ENCODE data around the gene SORCS1. TPM values are rescaled to one million over a fixed set of nuclear protein-coding genes. Genes with fewer than 3 reads are reported as not detected.

SORCS1 gene
- total RNA-seq, 1 experiment from 2014 or later, result not detected

- no peak for TF ChIP-seq CTCF (IDR thresholded peaks at IDR 0.05 in 2 of 3, conservative IDR thresholded peaks at IDR 0.05 in 1 of 3; ENCODE audit: borderline replicate concordance in 1 of 3, insufficient read depth in 1 of 3, low read depth in 2 of 3, low read length in 2 of 3)
- TF ChIP-seq ELF1 (IDR thresholded peaks at IDR 0.05; ENCODE audit: borderline replicate concordance, low read depth), result no peak
- no peak for TF ChIP-seq EZH2 (IDR thresholded peaks at IDR 0.05)
Observed at GRCh38 chr10:106830471-106830870, 334.0 kb downstream of the SORCS1 start (continued).

GRCh38 chr10:106830006-106830405 lies 334.5 kb downstream of the SORCS1 start:
- no peaks in the 10 kb centered on the region for H3K79me2 ChIP-seq (ENCODE audit: insufficient read depth, low read length)
- no peak overlapping the region for H3K4me2 ChIP-seq (ENCODE audit: low read length)
- H4K20me1 ChIP-seq (ENCODE audit: insufficient read depth), result no peaks in the 10 kb centered on the region
- no peak for ATAC-seq
- no peak for DNase-seq (ENCODE audit: low read depth, low spot score)
- H3K27me3 ChIP-seq (ENCODE audit: insufficient read depth, low read length), result no peaks in the 10 kb centered on the region
- TF ChIP-seq YY1 (IDR thresholded peaks at IDR 0.05; ENCODE audit: extremely low read depth, insufficient replicate concordance, low read depth, low read length) (no peak), ATF3 (IDR thresholded peaks at IDR 0.05) (no peak), EGR1 (IDR thresholded peaks at IDR 0.05; ENCODE audit: low read depth) (no peak), SRF (IDR thresholded peaks at IDR 0.05; ENCODE audit: low read depth) (no peak), ELF1 (IDR thresholded peaks at IDR 0.05; ENCODE audit: borderline replicate concordance, low read depth) (no peak), CTCF (IDR thresholded peaks at IDR 0.05 in 2 of 3, conservative IDR thresholded peaks at IDR 0.05 in 1 of 3; ENCODE audit: borderline replicate concordance in 1 of 3, insufficient read depth in 1 of 3, low read depth in 2 of 3, low read length in 2 of 3) (no peak), ZBTB33 (IDR thresholded peaks at IDR 0.05; ENCODE audit: extremely low read depth, insufficient replicate concordance, low read length) (no peak), TCF7L2 (IDR thresholded peaks at IDR 0.05; ENCODE audit: borderline replicate concordance, extremely low read depth, insufficient read depth, insufficient read length) (no peak), CBX3 (IDR thresholded peaks at IDR 0.05; ENCODE audit: low read depth) (no peak), ZFX (IDR thresholded peaks at IDR 0.05) (no peak), ZNF274 (IDR thresholded peaks at IDR 0.05; ENCODE audit: low read depth, low read length) (no peak), POLR2AphosphoS5 (IDR thresholded peaks at IDR 0.05; ENCODE audit: low read depth, low read length) (no peak), SP1 (IDR thresholded peaks at IDR 0.05; ENCODE audit: low read depth) (no peak)
- ChIA-PET CTCF (no interaction called here), RAD21 (ENCODE audit: low non-redundant PET in 1 of 2, low total read pairs in 2 of 2, uncharacterized antibody in 2 of 2, unreplicated experiment in 2 of 2) (no interaction called here), POLR2A (no interaction called here)
- H3K9me2 ChIP-seq (ENCODE audit: insufficient read depth), result no peaks in the 10 kb centered on the region
- H3K27ac ChIP-seq (ENCODE audit: low read depth, low read length), result no peak overlapping the region
- no peak overlapping the region for H2AFZ ChIP-seq (ENCODE audit: low read depth, low read length, poor library complexity, severe bottlenecking)
- no TSS peak for BruUV-seq (replicated peaks)
- no peaks in the 10 kb centered on the region for H3K36me3 ChIP-seq (ENCODE audit: control insufficient read depth in 1 of 2, insufficient read depth in 2 of 2, low read length in 2 of 2)
- no peak overlapping the region for H3K9ac ChIP-seq (ENCODE audit: low read length)
- peaks cover 33 to 43% of the 10 kb centered on the region in 2 experiments for H3K9me3 ChIP-seq (ENCODE audit: control insufficient read depth in 1 of 2, insufficient read depth in 1 of 2, low read depth in 1 of 2, low read length in 2 of 2)
- intact Hi-C loops (cut with micrococcal nuclease), result no loop called here
- H3K4me1 ChIP-seq (ENCODE audit: control insufficient read depth in 1 of 2, insufficient read depth in 2 of 2, low read length in 2 of 2), result no peaks in the 10 kb centered on the region
- no peak overlapping the region for H3K4me3 ChIP-seq (replicated peaks in 1 of 2; ENCODE audit: low read depth in 1 of 2, low read length in 2 of 2)

Measured in HCT116 (cell line).